ENCODE data around the gene TRIM64. TPM values are rescaled to one million over a fixed set of nuclear protein-coding genes. Genes with fewer than 3 reads are reported as not detected.
"Not testable (repeated sequence)": the region's sequence is repeated elsewhere in the genome, so short reads cannot be mapped to it uniquely, and the experiment has no call there.

TRIM64 gene
- total RNA-seq, result not detected

GRCh38 chr11:89965737-89966136, at the start of gene TRIM64:
Gene TRIM64, plus strand, starts transcription at chr11:89966037. Its CDS starts 2,467 bp downstream, at chr11:89968504.
- DNase-seq (ENCODE audit: low spot score); H3K4me3 ChIP-seq; H3K4me1 ChIP-seq (ENCODE audit: control insufficient read depth in 1 of 2, low read depth in 2 of 2); H3K36me3 ChIP-seq; H3K27ac ChIP-seq; ATAC-seq (ENCODE audit: insufficient number of reproducible peaks, low FRiP score, low read depth); H3K9me3 ChIP-seq; H3K27me3 ChIP-seq (replicated peaks; ENCODE audit: insufficient read depth): not testable (repeated sequence)

GRCh38 chr11:89922195-89922660, 43.6 kb upstream of the TRIM64 start, which contains the start of gene TRIM49D1:
Gene TRIM49D1, minus strand, starts transcription at chr11:89922245. Its CDS starts 4,535 bp downstream, at chr11:89917710.
- no peak for ATAC-seq (ENCODE audit: insufficient number of reproducible peaks, low FRiP score, low read depth)
- no peak within 1 kb of the TSS for H3K27ac ChIP-seq
- no peaks in the 10 kb centered on the region for H3K36me3 ChIP-seq
- H3K27me3 ChIP-seq (replicated peaks; ENCODE audit: insufficient read depth), result no peaks in the 10 kb centered on the region
- TF ChIP-seq, protein P1, sequence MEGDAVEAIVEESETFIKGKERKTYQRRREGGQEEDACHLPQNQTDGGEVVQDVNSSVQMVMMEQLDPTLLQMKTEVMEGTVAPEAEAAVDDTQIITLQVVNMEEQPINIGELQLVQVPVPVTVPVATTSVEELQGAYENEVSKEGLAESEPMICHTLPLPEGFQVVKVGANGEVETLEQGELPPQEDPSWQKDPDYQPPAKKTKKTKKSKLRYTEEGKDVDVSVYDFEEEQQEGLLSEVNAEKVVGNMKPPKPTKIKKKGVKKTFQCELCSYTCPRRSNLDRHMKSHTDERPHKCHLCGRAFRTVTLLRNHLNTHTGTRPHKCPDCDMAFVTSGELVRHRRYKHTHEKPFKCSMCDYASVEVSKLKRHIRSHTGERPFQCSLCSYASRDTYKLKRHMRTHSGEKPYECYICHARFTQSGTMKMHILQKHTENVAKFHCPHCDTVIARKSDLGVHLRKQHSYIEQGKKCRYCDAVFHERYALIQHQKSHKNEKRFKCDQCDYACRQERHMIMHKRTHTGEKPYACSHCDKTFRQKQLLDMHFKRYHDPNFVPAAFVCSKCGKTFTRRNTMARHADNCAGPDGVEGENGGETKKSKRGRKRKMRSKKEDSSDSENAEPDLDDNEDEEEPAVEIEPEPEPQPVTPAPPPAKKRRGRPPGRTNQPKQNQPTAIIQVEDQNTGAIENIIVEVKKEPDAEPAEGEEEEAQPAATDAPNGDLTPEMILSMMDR (IDR thresholded peaks at IDR 0.05), result no peak
- DNase-seq (ENCODE audit: low spot score), result no peak
- no peaks in the 10 kb centered on the region for H3K4me1 ChIP-seq (ENCODE audit: control insufficient read depth in 1 of 2, low read depth in 2 of 2)
- H3K4me3 ChIP-seq, result no peak within 1 kb of the TSS
- H3K9me3 ChIP-seq, result no peaks in the 10 kb centered on the region

DNA sequence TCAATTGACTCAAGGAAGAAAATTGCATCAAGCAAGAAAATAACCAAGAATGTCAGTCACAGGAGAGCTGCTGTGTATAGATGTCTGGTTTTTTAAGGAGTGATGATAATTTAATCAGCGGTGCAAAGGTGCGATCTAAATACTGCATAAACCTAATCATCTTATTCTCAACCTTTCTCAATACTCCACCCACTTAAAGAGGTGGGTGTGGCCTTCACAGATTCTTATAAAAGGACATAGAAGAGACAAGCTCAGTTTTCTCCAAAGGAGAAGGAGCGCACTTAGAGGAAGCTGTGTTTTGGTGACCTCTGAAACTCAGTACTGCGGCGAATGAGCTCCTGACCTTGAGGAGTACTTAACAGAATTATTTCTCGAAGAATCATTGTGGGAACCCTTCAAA, 42.1 kb upstream of the TRIM64 start, which contains the start of gene TRIM49D2:
Gene TRIM49D2, plus strand, starts transcription at position 301 of the 400 bp plus-strand sequence. CDS start 2,698 bp downstream, outside the sequence.
- H3K27ac ChIP-seq; ATAC-seq (ENCODE audit: insufficient number of reproducible peaks, low FRiP score, low read depth); H3K36me3 ChIP-seq; H3K27me3 ChIP-seq (replicated peaks; ENCODE audit: insufficient read depth); H3K4me1 ChIP-seq (ENCODE audit: control insufficient read depth in 1 of 2, low read depth in 2 of 2); DNase-seq (ENCODE audit: low spot score); H3K4me3 ChIP-seq; H3K9me3 ChIP-seq: not testable (repeated sequence)

DNA sequence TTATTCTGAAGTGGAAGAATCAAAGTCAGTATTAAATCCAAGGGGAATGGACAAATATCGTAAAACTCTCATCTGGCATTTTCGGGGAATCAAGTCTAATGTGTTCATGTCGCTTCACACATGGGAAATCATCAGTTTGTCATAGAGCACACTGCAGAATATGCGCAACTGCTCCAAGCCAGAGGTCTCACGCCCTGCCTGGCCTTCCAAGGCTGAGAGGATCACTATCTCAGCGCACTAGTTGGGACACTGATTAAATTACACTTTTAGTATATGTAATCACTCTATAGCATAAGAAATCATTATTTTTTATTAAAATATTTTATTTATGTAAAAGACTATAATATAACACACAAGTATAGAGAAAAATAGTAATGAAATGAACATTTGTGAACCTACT, 5.0 kb upstream of the TRIM64 start:
- ATAC-seq (ENCODE audit: insufficient number of reproducible peaks, low FRiP score, low read depth); H3K9me3 ChIP-seq; H3K4me3 ChIP-seq; H3K4me1 ChIP-seq (ENCODE audit: control insufficient read depth in 1 of 2, low read depth in 2 of 2); H3K27me3 ChIP-seq (replicated peaks; ENCODE audit: insufficient read depth); H3K27ac ChIP-seq; DNase-seq (ENCODE audit: low spot score); H3K36me3 ChIP-seq: not testable (repeated sequence)

Other genes starting within 250 kb of the TRIM64 start
- not detected for gene TRIM49, start 157.5 kb upstream of the TRIM64 start, total RNA-seq
- gene TRIM64B, start 87.5 kb upstream of the TRIM64 start, total RNA-seq, result not detected
- not detected for gene TRIM49D1, start 43.8 kb upstream of the TRIM64 start, total RNA-seq
- not detected for gene TRIM49D2, start 42.0 kb upstream of the TRIM64 start, total RNA-seq
- gene TRIM49C, start 65.1 kb downstream of the TRIM64 start, total RNA-seq, result not detected
- not detected for gene UBTFL1, start 119.9 kb downstream of the TRIM64 start, total RNA-seq
- gene NAALAD2, start 168.6 kb downstream of the TRIM64 start, total RNA-seq, result under 1 TPM; 0.42 to 0.68 TPM